H1 (cell line): ENCODE data around the gene SMARCC1. TPM values are rescaled to one million over a fixed set of nuclear protein-coding genes. Genes with fewer than 3 reads are reported as not detected.

Experiments
- CTCF ChIA-PET: fragments of 300-600 bp; sonication (Branson Sonifier 250); formaldehyde crosslinking; loops from one replicate; lab custom pipeline; 2021; ENCODE audit not compliant: partially characterized antibody; lab: Charles Lee
- POLR2A ChIA-PET: fragments of 300-600 bp; sonication (Branson Sonifier 250); formaldehyde crosslinking; loops from one replicate; lab custom pipeline; 2021; ENCODE audit warnings: inconsistent platforms; ENCODE audit not compliant: partially characterized antibody; lab: Charles Lee
- DNase-seq, 2 experiments: peaks; one replicate each; pipeline versions ENCODE4 v3.0.0 to v3.0.0-alpha.2; 2010 to 2022; ENCODE audit warnings: low spot score in 2 of 2, low read depth in 1 of 2, mixed read lengths in 1 of 2
- FAIRE-seq: peaks from 2 replicates; lab custom pipeline; 2011; peaks lifted over from hg19 to GRCh38; lab: Jason Lieb, UNC
- H2AFZ ChIP-seq: 2 replicates; pipeline ENCODE4 v1.8.1; 2012; ENCODE audit warnings: low read length, inconsistent platforms
- H2AK5ac ChIP-seq: 2 replicates; pipeline ENCODE4 v1.6.1; 2013; ENCODE audit warnings: low read depth, low read length
- H2BK120ac ChIP-seq: replicated peaks from 2 replicates; pipeline ENCODE3; 2013; ENCODE audit warnings: low read depth, low read length, inconsistent platforms
- H2BK12ac ChIP-seq: 2 replicates; pipeline ENCODE4 v1.6.1; 2013; ENCODE audit warnings: low read depth, low read length
- H2BK15ac ChIP-seq: 2 replicates; pipeline ENCODE4 v1.6.1; 2013; ENCODE audit warnings: low read length
- H2BK20ac ChIP-seq: 2 replicates; pipeline ENCODE4 v1.6.1; 2013; ENCODE audit warnings: low read length
- H2BK5ac ChIP-seq: 2 replicates; pipeline ENCODE4 v1.6.1; 2013; ENCODE audit warnings: low read depth, low read length
- H3K14ac ChIP-seq: 2 replicates; pipeline ENCODE4 v1.6.1; 2013; ENCODE audit warnings: inconsistent platforms; ENCODE audit not compliant: insufficient read length
- H3K18ac ChIP-seq: 2 replicates; pipeline ENCODE4 v1.6.1; 2013; ENCODE audit warnings: low read length; ENCODE audit errors: extremely low read depth
- H3K23ac ChIP-seq: 2 replicates; pipeline ENCODE4 v1.6.1; 2013; ENCODE audit warnings: inconsistent platforms; ENCODE audit not compliant: insufficient read length
- H3K23me2 ChIP-seq: 2 replicates; pipeline ENCODE4 v1.6.1; 2013; ENCODE audit warnings: low read depth, low read length
- H3K27ac ChIP-seq: 2 replicates; pipeline ENCODE4 v1.6.1; 2011; ENCODE audit warnings: low read depth, low read length, inconsistent platforms
- H3K27me3 ChIP-seq, 4 experiments: replicated peaks in 1 of 4; 1 replicate in 1 of 4; 2 replicates in 3 of 4; pipeline versions ENCODE4 v1.6.1 to v1.8.1; 2011 to 2013; ENCODE audit warnings: low read length in 3 of 4, mild to moderate bottlenecking in 3 of 4, inconsistent platforms in 2 of 4, mixed read lengths in 2 of 4, moderate library complexity in 1 of 4; ENCODE audit not compliant: control insufficient read depth in 3 of 4, insufficient read depth in 3 of 4; ENCODE audit errors: extremely low read depth in 1 of 4
- H3K36me3 ChIP-seq, 4 experiments: 2 replicates each; pipeline versions ENCODE4 v1.6.1 to v1.8.1; 2011 to 2013; ENCODE audit warnings: mild to moderate bottlenecking in 4 of 4, low read length in 3 of 4, moderate library complexity in 2 of 4, control low read depth in 1 of 4, inconsistent platforms in 1 of 4; ENCODE audit not compliant: insufficient read depth in 4 of 4, control insufficient read depth in 2 of 4
- H3K4ac ChIP-seq: replicated peaks from 2 replicates; pipeline ENCODE3; 2013; ENCODE audit warnings: low read length, low read depth, mixed read lengths, inconsistent platforms; ENCODE audit not compliant: insufficient read length
- H3K4me1 ChIP-seq, 4 experiments: replicated peaks in 1 of 4; 1 replicate in 1 of 4; 2 replicates in 3 of 4; pipeline versions ENCODE4 v1.6.1 to v1.8.1; 2011 to 2013; ENCODE audit warnings: low read length in 3 of 4, inconsistent platforms in 2 of 4, mixed read lengths in 1 of 4; ENCODE audit not compliant: insufficient read depth in 4 of 4, control insufficient read depth in 3 of 4
- H3K4me2 ChIP-seq, 2 experiments: 2 replicates each; pipeline versions ENCODE4 v1.6.1 to v1.8.1; 2011 to 2013; ENCODE audit warnings: low read depth in 2 of 2, low read length in 2 of 2, control low read depth in 1 of 2, inconsistent platforms in 1 of 2, mild to moderate bottlenecking in 1 of 2; ENCODE audit not compliant: insufficient read depth in 1 of 2
- H3K4me3 ChIP-seq, 4 experiments: fragments of 200-600, 300-600 bp in 1 of 4; sonication (generic), shearing (Covaris generic), sonication (Bioruptor Twin) in 1 of 4; 2 replicates each; pipeline versions ENCODE4 v1.5.1 to v1.8.1; 2011 to 2016; ENCODE audit warnings: low read length in 4 of 4, low read depth in 3 of 4, control low read depth in 2 of 4, inconsistent platforms in 2 of 4, mild to moderate bottlenecking in 2 of 4, mixed read lengths in 1 of 4, moderate library complexity in 1 of 4; ENCODE audit not compliant: insufficient read depth in 2 of 4; ENCODE audit errors: extremely low read depth in 1 of 4
- H3K56ac ChIP-seq: replicated peaks from 2 replicates; pipeline ENCODE3; 2013; ENCODE audit warnings: low read depth, mild to moderate bottlenecking, mixed read lengths, low read length, inconsistent platforms; ENCODE audit not compliant: insufficient read length
- H3K79me1 ChIP-seq: 2 replicates; pipeline ENCODE4 v1.6.1; 2013; ENCODE audit warnings: low read depth, low read length, control low read depth
- H3K79me2 ChIP-seq, 2 experiments: 2 replicates each; pipeline versions ENCODE4 v1.6.1 to v1.8.1; 2012 to 2013; ENCODE audit warnings: low read length in 2 of 2, mild to moderate bottlenecking in 2 of 2, inconsistent platforms in 1 of 2; ENCODE audit not compliant: insufficient read depth in 2 of 2, control insufficient read depth in 1 of 2
- H3K9ac ChIP-seq, 4 experiments: replicated peaks in 1 of 4; 1 replicate in 1 of 4; 2 replicates in 3 of 4; pipeline versions ENCODE4 v1.6.1 to v1.8.1; 2011 to 2013; ENCODE audit warnings: low read depth in 3 of 4, low read length in 3 of 4, control low read depth in 2 of 4, mild to moderate bottlenecking in 2 of 4, moderate library complexity in 2 of 4, inconsistent platforms in 1 of 4; ENCODE audit errors: extremely low read depth in 1 of 4
- H3K9me3 ChIP-seq, 2 experiments: 2 replicates each; pipeline versions ENCODE4 v1.6.1 to v1.8.1; 2012 to 2013; ENCODE audit warnings: mild to moderate bottlenecking in 2 of 2, moderate library complexity in 2 of 2, control low read depth in 1 of 2, inconsistent platforms in 1 of 2, low read depth in 1 of 2, low read length in 1 of 2, mixed read lengths in 1 of 2; ENCODE audit not compliant: insufficient read depth in 2 of 2
- H4K20me1 ChIP-seq, 2 experiments: replicated peaks in 1 of 2; 2 replicates each; pipeline versions ENCODE3 to v1.8.1; 2011 to 2013; ENCODE audit warnings: inconsistent platforms in 2 of 2, low read length in 2 of 2, mild to moderate bottlenecking in 1 of 2; ENCODE audit not compliant: insufficient read depth in 2 of 2, control insufficient read depth in 1 of 2
- H4K5ac ChIP-seq: 2 replicates; pipeline ENCODE4 v1.6.1; 2013; ENCODE audit warnings: low read length, low read depth, mixed read lengths, inconsistent platforms; ENCODE audit not compliant: insufficient read length
- H4K8ac ChIP-seq: 2 replicates; pipeline ENCODE4 v1.8.0; 2013; ENCODE audit warnings: mild to moderate bottlenecking, moderate library complexity, low read length, inconsistent platforms; ENCODE audit not compliant: insufficient read depth; ENCODE audit errors: extremely low read depth
- H4K91ac ChIP-seq: replicated peaks from 2 replicates; pipeline ENCODE3; 2013; ENCODE audit warnings: low read length, mixed read lengths, inconsistent platforms; ENCODE audit not compliant: insufficient read length
- CBX5 ChIP-seq: fragments of 300-800, 300-1000 bp; sonication (generic); IDR thresholded peaks from 2 replicates; pipeline ENCODE4 v1.7.1; 2016; ENCODE audit warnings: antibody characterized with exemption, low read length, low read depth
- EZH2 ChIP-seq: fragments of 200-600 bp; sonication (generic); IDR thresholded peaks from 2 replicates; pipeline ENCODE4 v1.7.1; 2012; ENCODE audit warnings: low read depth, mild to moderate bottlenecking, moderate library complexity, low read length, inconsistent platforms; ENCODE audit not compliant: severe bottlenecking
- FOSL1 ChIP-seq: IDR thresholded peaks from 2 replicates; pipeline ENCODE4 v1.6.1; 2011; ENCODE audit warnings: mild to moderate bottlenecking, low read depth, low read length, moderate library complexity; ENCODE audit not compliant: insufficient read depth
- HDAC2 ChIP-seq, 2 experiments: fragments of 300-600 bp in 1 of 2; sonication (generic) in 1 of 2; IDR thresholded peaks; 2 replicates each; pipeline ENCODE4 v1.6.1; 2011 to 2012; ENCODE audit warnings: low read depth in 2 of 2, low read length in 2 of 2, mild to moderate bottlenecking in 2 of 2, moderate library complexity in 2 of 2, borderline replicate concordance in 1 of 2, inconsistent platforms in 1 of 2
- KDM4A ChIP-seq: IDR thresholded peaks from one replicate; pipeline ENCODE4 v1.7.1; 2012; ENCODE audit warnings: low read depth, mild to moderate bottlenecking, moderate library complexity, low read length, inconsistent platforms; ENCODE audit not compliant: severe bottlenecking
- RNF2 ChIP-seq: fragments of 200-900, 300-1000 bp; sonication (generic); IDR thresholded peaks from 2 replicates; pipeline ENCODE4 v1.7.1; 2016; ENCODE audit warnings: borderline replicate concordance, low read depth, mild to moderate bottlenecking, antibody characterized with exemption, low read length; ENCODE audit not compliant: poor library complexity, severe bottlenecking; ENCODE audit errors: missing control alignments
- RXRA ChIP-seq: IDR thresholded peaks from 2 replicates; pipeline ENCODE4 v1.6.1; 2011; ENCODE audit warnings: low read depth, mild to moderate bottlenecking, low read length, moderate library complexity; ENCODE audit not compliant: insufficient read depth
- SP4 ChIP-seq: IDR thresholded peaks from 2 replicates; pipeline ENCODE4 v1.6.1; 2012; ENCODE audit warnings: low read length, inconsistent platforms
- TAF7 ChIP-seq: optimal IDR thresholded peaks from 2 replicates; pipeline ENCODE3; 2011; ENCODE audit warnings: low read depth, mild to moderate bottlenecking, inconsistent platforms, low read length, moderate library complexity, borderline replicate concordance
- YY1 ChIP-seq: IDR thresholded peaks from 2 replicates; pipeline ENCODE4 v1.6.1; 2011; ENCODE audit warnings: low read depth, mild to moderate bottlenecking, low read length
- ZNF274 ChIP-seq: IDR thresholded peaks from 2 replicates; pipeline ENCODE4 v1.7.0; 2012; ENCODE audit warnings: low read length, borderline replicate concordance; ENCODE audit errors: extremely low read depth
- WGBS, 2 experiments: shearing (Covaris generic) in 1 of 2; methylation state at CpG; one replicate each; pipeline versions ENCODE4 v1.1.6 to v1.1.7; 2013 to 2015; ENCODE audit warnings: low lambda C conversion rate in 2 of 2, mixed read lengths in 2 of 2, inconsistent platforms in 1 of 2, low coverage in 1 of 2, missing lambda C conversion rate in 1 of 2; ENCODE audit not compliant: insufficient replicate concordance in 2 of 2, insufficient coverage in 1 of 2, insufficient read length in 1 of 2; ENCODE audit errors: extremely low coverage in 1 of 2, missing lambda C conversion rate in 1 of 2; 5-methylcytosine and 5-hydroxymethylcytosine counted together
- polyA plus RNA-seq, 7 experiments: library from polyadenylated mRNA; depleted of rRNA in 3 of 7; stranded (reverse) in 5 of 7; unstranded in 2 of 7; fragments of >200 nt in 5 of 7; fragments of 200-250 nt in 2 of 7; gene quantifications; 1 replicate in 5 of 7; 2 replicates in 1 of 7; 4 replicates in 1 of 7; pipeline versions ENCODE4 v1.2.1 to v1.2.3, GENCODE V29; 2011 to 2013; ENCODE audit warnings: missing spikeins in 2 of 7, mixed read lengths in 2 of 7
- total RNA-seq: library from RNA; stranded (reverse); fragmentation: NEBNext Ultra II Directional; extraction: Animal tissue kit (Norgen Biotek cat#: 25700); gene quantifications from 2 replicates; pipeline ENCODE4 v1.2.1, GENCODE V29; 2021

SMARCC1 gene
- total and polyA plus RNA-seq, 2 of the 8 experiments (the other 6 are each of a cell fraction or from before 2014, with no cell fraction given), result 64.1 to 335 TPM

DNA sequence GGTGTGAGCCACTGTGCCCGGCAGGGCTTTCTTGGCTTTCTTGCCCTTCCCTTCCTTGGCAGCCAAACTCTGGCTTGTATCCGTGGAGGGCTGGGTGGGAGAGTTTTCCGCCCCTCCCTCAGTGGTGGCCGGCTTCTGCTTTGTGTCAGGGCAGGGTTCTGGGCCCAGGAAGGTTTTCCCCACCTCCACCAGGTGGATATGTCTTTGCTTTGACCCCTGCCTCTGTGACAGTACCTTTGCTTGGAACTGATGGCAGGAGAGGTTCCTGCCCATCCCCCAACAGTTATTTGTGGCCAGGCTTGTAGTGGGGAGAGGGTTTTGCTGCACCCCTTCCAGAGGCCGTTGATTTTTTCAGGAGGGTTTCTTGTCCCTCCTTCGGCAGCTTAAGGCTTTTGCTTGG, 227.4 kb downstream of the SMARCC1 start:
- H3K9me3 ChIP-seq, result no peaks in the 10 kb centered on the region
- H3K36me3 ChIP-seq, result no peaks in the 10 kb centered on the region
- H3K79me1 ChIP-seq, result no peaks in the 10 kb centered on the region
- no peak overlapping the region for H3K27ac ChIP-seq
- no peak overlapping the region for H4K91ac ChIP-seq
- H2BK20ac ChIP-seq, result no peak overlapping the region
- H2AK5ac ChIP-seq, result no peak overlapping the region
- peak overlapping the region; percentile 79; the same call in 1 of the 2 replicates for H4K8ac ChIP-seq
- H3K4me3 ChIP-seq, result no peak overlapping the region
- no peak overlapping the region for H2BK5ac ChIP-seq
- H3K14ac ChIP-seq, result no peak overlapping the region
- FAIRE-seq (no peak), DNase-seq (no peak)
- no peak overlapping the region for H2BK120ac ChIP-seq
- H3K79me2 ChIP-seq, result no peaks in the 10 kb centered on the region
- H4K5ac ChIP-seq, result no peak overlapping the region
- POLR2A ChIA-PET, result interaction anchor here (1.1 to 1.3 kb wide), 2 partner anchors 31 to 227 kb away, joined by 3 to 6 read pairs; partner anchors contain the start of gene SMARCC1
- no peak overlapping the region for H2BK15ac ChIP-seq
- CTCF ChIA-PET, result interaction anchor here (1.2 to 3.9 kb wide), 2 partner anchors 18 to 31 kb away, joined by 3 to 31 read pairs; no protein-coding TSS in a partner anchor
- H3K27me3 ChIP-seq, result no peaks in the 10 kb centered on the region
- no peak overlapping the region for H3K23ac ChIP-seq
- WGBS, 2 experiments, result 80% methylated on average over 5 of the region's 6 CpGs; no CpG with 5 or more reads in 1 of the 2 experiments
- 0 out of 2 replicates have a peak overlapping the region, but pooled peaks have one; percentile 57 for H2AFZ ChIP-seq
- H3K4me2 ChIP-seq, result no peak overlapping the region
- TF ChIP-seq RXRA, result no peak
- TF ChIP-seq KDM4A, result no peak
- no peak for TF ChIP-seq TAF7
- no peak for TF ChIP-seq SP4
- no peak for TF ChIP-seq FOSL1
- TF ChIP-seq EZH2, result no peak
- no peak for TF ChIP-seq RNF2
- no peak for TF ChIP-seq YY1
- TF ChIP-seq CBX5, result no peak
- no peak for TF ChIP-seq ZNF274
- no peak for TF ChIP-seq HDAC2 (IDR thresholded peaks at IDR 0.05; ENCODE audit: borderline replicate concordance in 1 of 2, low read depth in 2 of 2, low read length in 2 of 2)
- H3K9ac ChIP-seq, result no peak overlapping the region
- H3K4me1 ChIP-seq, result peaks cover 0 to 3% (median 1%) of the 10 kb centered on the region in 4 experiments; a peak in 2 of 7 replicates
- H2BK12ac ChIP-seq, result no peak overlapping the region
- no peak overlapping the region for H3K56ac ChIP-seq
- no peak overlapping the region for H3K18ac ChIP-seq
- H3K4ac ChIP-seq, result no peak overlapping the region
- H3K23me2 ChIP-seq, result no peaks in the 10 kb centered on the region
- H4K20me1 ChIP-seq, result no peaks in the 10 kb centered on the region
